OCI-LY1 (cell line): Measurements from ENCODE around the gene DUOXA1.

Experiments
- CTCF ChIP-seq: fragments of 200-600 bp; sonication (generic), shearing (Covaris generic); IDR thresholded peaks from 2 replicates; pipeline ENCODE4 v1.5.1; 2017; ENCODE audit warnings: mild to moderate bottlenecking, antibody characterized with exemption, low read length, moderate library complexity, mixed read lengths
- EZH2 ChIP-seq: fragments of 200-600 bp; sonication (generic), shearing (Covaris generic); IDR thresholded peaks from 2 replicates; pipeline ENCODE4 v1.8.0; 2017; ENCODE audit warnings: borderline replicate concordance, mixed run types, mild to moderate bottlenecking, antibody characterized with exemption, low read length, moderate library complexity, mixed read lengths

- TF ChIP-seq CTCF (no peak), EZH2 (no peak)
Observed at GRCh38 chr15:45143056-45143455, 13.4 kb upstream of the DUOXA1 start.
